HG03103 (cell line): Measurements from ENCODE around the gene FOXD1.
"Not testable (repeated sequence)": the region's sequence is repeated elsewhere in the genome, so short reads cannot be mapped to it uniquely, and the experiment has no call there.

ENCODE experiments used
- ATAC-seq: cut with Tn5 transposase; IDR thresholded peaks from one replicate; pipeline ENCODE4 v1.9.1; 2021; ENCODE audit warnings: low read depth; ENCODE audit not compliant: unreplicated experiment

FOXD1 gene

DNA sequence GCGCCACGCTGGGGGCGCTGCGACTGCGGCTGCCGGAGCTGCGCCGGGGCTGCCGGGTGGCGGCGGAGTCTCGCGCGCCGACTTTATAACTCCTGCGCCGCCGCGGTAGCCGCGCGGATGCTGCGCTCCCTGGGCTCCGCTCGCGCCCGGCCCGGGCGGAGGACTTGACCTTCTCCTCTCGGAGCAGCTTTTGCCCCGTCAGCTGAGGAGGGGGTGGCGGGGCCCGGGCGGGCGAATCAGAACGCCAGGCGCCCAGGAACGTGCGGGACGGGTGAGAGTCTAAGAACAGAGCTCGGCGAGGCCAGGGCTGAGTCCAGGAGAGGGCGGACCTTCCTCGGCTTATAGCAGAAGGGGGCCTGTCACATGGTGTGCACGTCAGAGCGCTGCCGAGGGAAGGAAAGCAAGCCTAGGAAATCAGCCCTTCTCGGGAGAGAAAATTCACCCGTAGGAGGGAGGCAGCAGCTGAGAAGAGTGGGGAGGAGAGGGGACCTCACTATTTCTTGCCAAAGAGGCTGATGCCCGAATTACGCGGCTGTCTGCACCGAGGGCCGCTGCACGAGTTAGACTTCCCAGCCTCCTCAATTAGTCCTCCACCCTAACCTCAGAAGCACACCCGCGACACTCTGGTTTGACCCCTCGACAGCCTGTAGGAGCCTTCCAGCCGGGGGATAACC, at the start of gene FOXD1:
FOXD1 (minus strand) TSS at position 315 of the 674 bp plus-strand sequence. CDS start 415 bp downstream, outside the sequence.
- ATAC-seq = no peak

DNA sequence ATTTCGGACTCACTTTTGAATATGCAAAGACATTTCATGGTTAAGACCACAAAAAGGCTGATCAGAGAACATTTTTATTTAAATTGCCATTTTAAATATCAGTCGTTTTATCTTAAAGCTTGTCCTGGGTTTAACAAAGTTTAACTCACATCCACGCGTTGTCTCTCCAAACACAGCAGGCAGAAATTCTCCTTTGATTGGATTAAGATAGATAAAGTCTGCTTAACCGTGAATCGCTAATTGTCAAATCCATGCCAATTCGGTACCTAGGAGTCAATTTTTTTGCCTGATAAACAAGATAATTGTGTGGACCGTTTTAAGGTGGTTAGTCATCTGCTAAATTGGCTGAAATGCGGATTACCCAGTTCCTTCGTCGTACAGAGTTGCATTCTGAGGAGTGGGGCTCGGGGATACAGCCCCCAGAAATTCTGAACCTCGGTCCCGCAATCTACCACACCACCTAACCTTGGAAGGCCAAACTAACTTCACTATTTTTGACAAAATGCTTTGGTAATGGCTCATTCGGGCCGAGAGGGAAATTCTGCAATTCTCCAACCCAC, 49.0 kb upstream of the FOXD1 start:
- no peak for ATAC-seq

GRCh38 chr5:73496984-73497457, 48.4 kb upstream of the FOXD1 start:
- no peak for ATAC-seq

DNA sequence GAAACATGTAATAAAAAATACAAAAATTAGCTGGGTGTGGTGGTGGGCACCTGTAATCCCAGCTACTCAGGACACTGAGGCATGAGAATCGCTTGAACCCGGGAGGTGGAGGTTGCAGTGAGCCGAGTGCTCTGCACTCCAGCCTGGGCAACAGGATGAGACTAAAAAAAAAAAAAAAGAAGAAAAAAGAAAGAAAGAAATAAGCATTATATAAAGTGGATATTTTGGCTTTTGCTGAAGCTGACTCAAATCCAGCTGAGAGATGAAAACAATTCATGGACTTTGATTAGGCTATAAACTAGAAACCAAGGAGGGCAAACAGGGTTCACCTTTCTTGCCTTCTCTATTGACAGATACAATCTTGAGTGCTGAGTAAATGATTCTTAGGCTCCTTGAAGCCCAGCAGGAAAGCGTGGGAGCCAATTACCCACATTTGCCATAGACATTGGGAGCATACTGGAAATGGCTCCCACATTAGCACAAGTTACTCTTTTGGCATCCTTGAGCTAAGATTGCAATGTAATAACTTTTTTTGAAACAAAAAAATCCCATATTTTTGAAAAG, 47.3 kb upstream of the FOXD1 start:
- no peak for ATAC-seq

GRCh38 chr5:73494721-73495120, 46.1 kb upstream of the FOXD1 start:
- no peak for ATAC-seq

- ATAC-seq = no peak
Observed at GRCh38 chr5:73493421-73493820, 44.8 kb upstream of the FOXD1 start.

DNA sequence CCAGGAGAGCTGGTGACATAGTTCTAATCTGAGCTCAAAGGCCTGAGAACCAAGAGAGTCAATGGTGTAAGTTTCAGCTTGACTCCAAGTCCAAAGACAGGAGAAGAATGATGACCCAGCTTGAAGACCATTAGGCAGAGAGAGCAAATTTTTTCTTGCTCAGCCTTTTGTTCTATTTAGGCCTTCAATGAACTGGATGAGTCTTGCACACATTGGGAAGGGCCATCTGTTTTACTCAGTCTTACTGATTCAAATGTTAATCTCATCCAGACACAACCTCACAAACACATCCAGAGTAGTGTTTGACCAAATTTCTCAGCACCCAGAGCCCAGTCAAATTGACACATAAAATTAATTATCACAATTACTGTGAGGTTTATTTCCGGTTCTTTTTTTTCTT, 42.6 kb upstream of the FOXD1 start:
- ATAC-seq = no peak

DNA sequence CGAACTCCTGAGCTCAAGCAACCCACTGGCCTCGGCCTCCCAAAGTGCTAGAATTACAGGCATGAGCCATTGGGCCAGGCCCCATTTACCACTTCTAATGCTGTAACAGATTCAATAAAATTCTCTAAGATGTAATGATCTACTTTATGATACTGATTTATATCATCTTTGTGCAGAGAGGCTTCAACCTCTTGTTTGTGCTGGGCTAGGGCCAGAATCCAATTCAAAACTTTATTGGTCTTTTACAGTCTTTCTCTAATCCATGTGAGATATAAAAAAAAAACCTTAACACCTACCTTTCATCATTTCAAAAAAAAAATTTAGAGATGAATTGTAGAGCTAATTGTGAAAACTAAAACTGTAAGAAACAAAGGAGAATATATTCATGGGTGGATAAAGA, 41.5 kb upstream of the FOXD1 start:
- no peak for ATAC-seq

- no peak for ATAC-seq
Observed at GRCh38 chr5:73488806-73489205, 40.2 kb upstream of the FOXD1 start.

DNA sequence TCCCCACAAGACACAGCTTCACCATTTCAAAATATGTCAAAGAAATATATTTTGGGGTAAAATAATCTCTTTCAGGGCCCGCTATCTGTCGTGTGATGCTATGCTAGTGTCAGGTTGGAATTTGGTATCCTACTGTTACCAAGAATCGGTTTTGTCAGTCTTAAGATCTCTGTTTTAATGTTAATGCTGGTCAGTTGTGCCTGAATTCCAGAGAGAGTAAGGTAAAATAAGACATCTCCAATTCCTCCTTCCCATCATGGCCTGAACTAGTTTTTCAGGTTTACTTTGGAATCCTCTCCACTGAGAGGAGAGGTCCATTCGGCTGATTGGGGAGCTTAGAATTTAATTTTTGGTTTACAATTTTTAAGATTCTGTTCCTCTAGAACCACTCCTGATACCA, 39.2 kb upstream of the FOXD1 start:
- ATAC-seq = no peak

- ATAC-seq = not testable (repeated sequence)
Observed at GRCh38 chr5:73487257-73487656, 38.7 kb upstream of the FOXD1 start.

DNA sequence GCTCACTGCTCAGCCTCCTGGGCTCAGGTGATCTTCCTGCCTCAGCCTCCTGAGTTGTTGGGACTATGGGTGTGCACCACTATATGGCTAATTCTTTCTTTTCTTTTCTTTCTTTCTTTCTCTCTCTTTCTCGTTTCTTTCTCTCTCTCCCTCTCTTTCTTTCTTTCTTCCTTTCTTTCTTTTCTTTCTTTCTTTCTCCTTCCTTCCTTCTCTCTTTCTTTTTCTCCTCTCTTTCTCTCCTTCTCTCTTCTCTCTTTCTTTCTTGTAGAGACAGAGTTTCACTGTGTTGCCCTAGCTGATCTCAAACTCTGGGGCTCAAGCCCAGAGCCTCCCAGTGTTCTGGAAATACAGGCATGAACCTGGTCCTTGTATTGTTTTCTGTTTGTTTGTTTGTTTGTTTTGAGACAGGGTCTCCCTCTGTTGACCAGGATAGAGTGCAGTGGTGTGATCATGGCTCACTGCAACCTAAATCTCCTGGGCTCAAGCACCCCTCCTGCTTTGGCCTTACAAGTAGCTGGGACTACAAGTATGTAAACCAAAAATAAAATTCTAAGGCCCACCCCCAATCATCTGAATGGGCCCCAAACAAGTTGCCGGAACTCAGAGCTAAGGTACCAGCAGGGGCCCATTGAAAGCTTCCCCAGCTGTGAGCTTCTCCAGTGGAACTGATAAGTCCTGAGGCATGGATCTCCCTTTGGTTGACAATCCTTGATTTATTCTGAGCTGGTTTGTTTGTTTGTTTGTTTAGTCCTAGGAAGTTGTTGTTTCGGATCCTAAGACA, 37.7 kb upstream of the FOXD1 start:
- no peak for ATAC-seq

DNA sequence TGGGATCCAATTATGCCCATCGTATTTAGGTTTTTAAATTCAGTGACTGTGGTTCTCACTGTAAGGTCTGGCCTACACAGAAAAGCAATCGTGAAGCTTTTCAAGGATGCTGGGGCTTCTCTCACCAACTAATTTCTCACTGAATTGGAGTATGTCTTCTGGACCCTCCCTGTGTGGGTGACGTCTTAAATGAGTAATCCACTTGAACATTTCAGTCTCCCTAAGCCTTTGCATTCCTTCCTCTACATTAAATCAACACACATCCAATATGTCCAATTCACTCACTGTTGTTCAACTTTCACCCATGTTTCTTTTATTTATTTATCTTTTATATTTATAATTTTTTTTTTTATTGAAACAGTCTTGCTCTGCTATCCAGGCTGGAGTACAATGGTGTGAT, 37.1 kb upstream of the FOXD1 start:
- ATAC-seq = no peak

- no peak for ATAC-seq
Observed at GRCh38 chr5:73484511-73484910, 35.9 kb upstream of the FOXD1 start.

GRCh38 chr5:73483676-73484075, 35.1 kb upstream of the FOXD1 start:
- ATAC-seq = no peak

DNA sequence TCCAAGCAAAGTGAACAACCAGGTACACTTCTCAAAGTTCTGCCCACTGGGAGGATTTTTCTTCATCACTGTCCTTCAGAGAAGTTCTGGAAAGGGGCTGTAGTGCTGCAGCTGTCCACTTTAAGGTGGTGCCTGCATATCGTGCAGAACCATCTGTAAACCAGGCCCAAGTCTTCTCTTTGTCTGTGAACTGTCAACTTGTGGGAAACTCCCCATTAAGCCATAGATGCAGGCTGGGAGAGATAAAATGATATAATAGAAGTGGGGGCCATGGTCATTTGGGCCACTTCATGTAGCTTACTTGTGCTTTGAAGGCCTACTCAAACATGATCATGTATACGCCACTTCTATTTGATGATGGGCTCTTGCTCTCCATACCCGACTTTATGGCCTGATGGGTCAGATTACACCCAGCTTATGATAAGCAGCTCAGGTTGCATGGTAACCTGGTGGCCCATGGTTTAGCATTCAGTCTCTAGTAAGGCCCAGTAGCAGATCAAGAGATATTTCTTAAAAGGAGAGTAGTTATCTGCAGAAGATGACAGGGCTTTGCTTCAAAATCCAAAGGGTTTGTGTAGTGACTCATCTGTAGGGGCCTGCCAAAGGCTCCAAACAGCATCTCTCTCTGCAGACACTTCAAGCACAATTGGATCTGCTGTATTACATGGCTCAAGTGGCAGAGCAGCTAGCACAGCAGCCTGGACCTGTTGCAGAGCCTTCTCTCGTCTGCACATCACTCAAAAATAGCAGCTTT, 34.0 kb upstream of the FOXD1 start:
- no peak for ATAC-seq

DNA sequence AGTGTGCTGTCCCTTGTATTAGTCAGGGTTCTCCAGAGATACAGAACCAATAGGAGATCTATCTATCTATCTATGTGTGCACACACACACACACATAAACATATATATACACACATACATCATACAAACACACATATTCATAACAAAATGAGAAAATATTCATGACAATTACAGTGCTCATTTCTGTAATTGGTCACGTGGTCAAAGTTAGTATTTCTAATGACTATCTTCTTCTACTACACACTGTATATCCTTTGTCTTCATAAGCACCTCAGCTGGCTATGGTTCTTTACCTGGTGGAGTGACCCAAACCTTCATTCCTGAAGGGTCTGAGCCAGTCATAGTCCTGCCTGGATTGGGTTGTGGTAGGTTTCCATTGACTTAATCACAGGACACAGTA, 31.9 kb upstream of the FOXD1 start:
- no peak for ATAC-seq

DNA sequence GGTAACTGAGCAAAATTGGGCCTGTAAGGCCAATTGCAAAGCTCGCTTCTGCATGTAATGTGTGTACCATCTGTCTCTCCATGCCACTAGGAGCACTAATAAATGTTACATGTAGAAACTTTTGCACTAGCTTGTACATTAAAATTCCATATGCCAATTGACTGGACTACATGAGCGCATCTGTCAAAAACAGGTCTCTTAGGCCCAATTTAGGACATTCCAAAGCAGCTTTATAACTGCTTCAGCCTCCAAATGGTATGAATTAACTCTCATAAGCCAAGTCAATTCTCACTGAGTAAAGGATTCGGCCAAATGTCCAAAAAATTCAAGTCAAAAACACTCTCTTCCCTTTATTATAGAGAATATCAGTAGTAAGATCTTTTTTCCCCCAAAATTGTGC, 23.5 kb upstream of the FOXD1 start:
- ATAC-seq = no peak

GRCh38 chr5:73471654-73472053, 23.1 kb upstream of the FOXD1 start:
- ATAC-seq = no peak

GRCh38 chr5:73469878-73470277, 21.3 kb upstream of the FOXD1 start:
- ATAC-seq = no peak

DNA sequence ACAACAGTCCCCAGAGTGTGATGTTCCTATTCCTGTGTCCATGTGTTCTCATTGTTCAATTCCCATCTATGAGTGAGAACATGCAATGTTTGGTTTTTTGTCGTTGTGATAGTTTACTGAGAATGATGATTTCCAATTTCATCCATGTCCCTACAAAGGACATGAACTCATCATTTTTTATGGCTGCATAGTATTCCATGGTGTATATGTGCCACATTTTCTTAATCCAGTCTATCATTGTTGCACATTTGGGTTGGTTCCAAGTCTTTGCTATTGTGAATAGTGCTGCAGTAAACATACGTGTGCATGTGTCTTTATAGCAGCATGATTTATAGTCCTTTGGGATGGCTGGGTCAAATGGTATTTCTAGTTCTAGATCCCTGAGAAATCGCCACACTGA, 20.1 kb upstream of the FOXD1 start:
- ATAC-seq = not testable (repeated sequence)
